ENCODE measurements around the gene SLFN12. TPM values are rescaled to one million over a fixed set of nuclear protein-coding genes. Genes with fewer than 3 reads are reported as not detected.
"Not testable (repeated sequence)": the region's sequence is repeated elsewhere in the genome, so short reads cannot be mapped to it uniquely, and the experiment has no call there.

SLFN12 gene
- total RNA-seq, 2 donors from 2014 or later = 10.4 to 13.5 TPM

- H3K4me1 Mint-ChIP-seq = peaks cover 34% of the 10 kb centered on the region
- H3K27me3 Mint-ChIP-seq = no peaks in the 10 kb centered on the region
- H3K27ac Mint-ChIP-seq = peak overlapping the region; percentile 95
- peak; percentile 93 for ATAC-seq (replicated peaks)
- no peaks in the 10 kb centered on the region for H3K36me3 Mint-ChIP-seq (ENCODE audit: low read depth)
- H3K4me3 Mint-ChIP-seq = peak overlapping the region; percentile 97
- H3K9me3 Mint-ChIP-seq = no peaks in the 10 kb centered on the region
These were observed 985 bp upstream of the SLFN12 start for GRCh38 chr17:35433075-35433894.

- H3K36me3 Mint-ChIP-seq (ENCODE audit: low read depth) = no peaks in the 10 kb centered on the region
- no peaks in the 10 kb centered on the region for H3K9me3 Mint-ChIP-seq
- H3K4me3 Mint-ChIP-seq = no peak overlapping the region
- no peak overlapping the region for H3K27ac Mint-ChIP-seq
- H3K4me1 Mint-ChIP-seq = peaks cover 36% of the 10 kb centered on the region
- no peaks in the 10 kb centered on the region for H3K27me3 Mint-ChIP-seq
- no peak for ATAC-seq (replicated peaks)
These were observed 2.6 kb downstream of the SLFN12 start for GRCh38 chr17:35429702-35430101.

- no peaks in the 10 kb centered on the region for H3K36me3 Mint-ChIP-seq (ENCODE audit: low read depth)
- H3K27ac Mint-ChIP-seq = no peak overlapping the region
- no peak overlapping the region for H3K4me3 Mint-ChIP-seq
- ATAC-seq (replicated peaks) = no peak
- H3K4me1 Mint-ChIP-seq = peaks cover 27% of the 10 kb centered on the region
- H3K27me3 Mint-ChIP-seq = no peaks in the 10 kb centered on the region
- no peaks in the 10 kb centered on the region for H3K9me3 Mint-ChIP-seq
These were observed 4.1 kb downstream of the SLFN12 start for GRCh38 chr17:35428229-35428628.

GRCh38 chr17:35423761-35424160, 8.5 kb downstream of the SLFN12 start:
- H3K4me3 Mint-ChIP-seq = no peak overlapping the region
- ATAC-seq (replicated peaks) = no peak
- peaks cover 20% of the 10 kb centered on the region for H3K36me3 Mint-ChIP-seq (ENCODE audit: low read depth)
- H3K9me3 Mint-ChIP-seq = no peaks in the 10 kb centered on the region
- peaks cover 6% of the 10 kb centered on the region for H3K4me1 Mint-ChIP-seq
- no peak overlapping the region for H3K27ac Mint-ChIP-seq
- H3K27me3 Mint-ChIP-seq = no peaks in the 10 kb centered on the region

- peaks cover 20% of the 10 kb centered on the region for H3K36me3 Mint-ChIP-seq (ENCODE audit: low read depth)
These were observed 11.2 kb downstream of the SLFN12 start for GRCh38 chr17:35421069-35421468.

GRCh38 chr17:35416659-35417058, 15.6 kb downstream of the SLFN12 start:
- H3K27ac Mint-ChIP-seq = no peak overlapping the region
- no peak overlapping the region for H3K4me3 Mint-ChIP-seq
- H3K27me3 Mint-ChIP-seq = no peaks in the 10 kb centered on the region
- peaks cover 4% of the 10 kb centered on the region for H3K4me1 Mint-ChIP-seq
- no peak for ATAC-seq (replicated peaks)
- no peaks in the 10 kb centered on the region for H3K9me3 Mint-ChIP-seq
- H3K36me3 Mint-ChIP-seq (ENCODE audit: low read depth) = peaks cover 36% of the 10 kb centered on the region

More at GRCh38 chr17:35421069-35421468, 11.2 kb downstream of the SLFN12 start:
- H3K9me3 Mint-ChIP-seq; H3K27ac Mint-ChIP-seq; H3K4me3 Mint-ChIP-seq; H3K4me1 Mint-ChIP-seq; H3K27me3 Mint-ChIP-seq; ATAC-seq (replicated peaks): not testable (repeated sequence)

- not testable (repeated sequence) for H3K27me3 Mint-ChIP-seq; ATAC-seq (replicated peaks); H3K4me3 Mint-ChIP-seq; H3K27ac Mint-ChIP-seq; H3K4me1 Mint-ChIP-seq; H3K9me3 Mint-ChIP-seq
- H3K36me3 Mint-ChIP-seq (ENCODE audit: low read depth) = peaks cover 50% of the 10 kb centered on the region
These were observed 17.6 kb downstream of the SLFN12 start for GRCh38 chr17:35414707-35415106.

- ATAC-seq (replicated peaks) = no peak
- no peaks in the 10 kb centered on the region for H3K27me3 Mint-ChIP-seq
- no peak overlapping the region for H3K4me3 Mint-ChIP-seq
- H3K9me3 Mint-ChIP-seq = no peaks in the 10 kb centered on the region
- peaks cover 4% of the 10 kb centered on the region for H3K4me1 Mint-ChIP-seq
- H3K36me3 Mint-ChIP-seq (ENCODE audit: low read depth) = peaks cover 45% of the 10 kb centered on the region
- no peak overlapping the region for H3K27ac Mint-ChIP-seq
These were observed 18.1 kb downstream of the SLFN12 start for GRCh38 chr17:35414247-35414646.

GRCh38 chr17:35407531-35407930, 24.8 kb downstream of the SLFN12 start:
- H3K4me1 Mint-ChIP-seq = no peaks in the 10 kb centered on the region
- no peaks in the 10 kb centered on the region for H3K9me3 Mint-ChIP-seq
- H3K36me3 Mint-ChIP-seq (ENCODE audit: low read depth) = peaks cover 15% of the 10 kb centered on the region
- ATAC-seq (replicated peaks) = no peak
- no peak overlapping the region for H3K4me3 Mint-ChIP-seq
- H3K27me3 Mint-ChIP-seq = no peaks in the 10 kb centered on the region
- no peak overlapping the region for H3K27ac Mint-ChIP-seq

GRCh38 chr17:35406568-35406967, 25.7 kb downstream of the SLFN12 start:
- no peak overlapping the region for H3K27ac Mint-ChIP-seq
- no peak overlapping the region for H3K4me3 Mint-ChIP-seq
- no peaks in the 10 kb centered on the region for H3K9me3 Mint-ChIP-seq
- H3K4me1 Mint-ChIP-seq = no peaks in the 10 kb centered on the region
- no peaks in the 10 kb centered on the region for H3K27me3 Mint-ChIP-seq
- peaks cover 14% of the 10 kb centered on the region for H3K36me3 Mint-ChIP-seq (ENCODE audit: low read depth)
- no peak for ATAC-seq (replicated peaks)

- Mint-ChIP-seq H3K9me3 (no peaks in the 10 kb centered on the region), H3K27ac (no peak overlapping the region), H3K27me3 (no peaks in the 10 kb centered on the region), H3K36me3 (ENCODE audit: low read depth) (no peaks in the 10 kb centered on the region), H3K4me3 (no peak overlapping the region), H3K4me1 (no peaks in the 10 kb centered on the region)
- ATAC-seq (replicated peaks) = peak; percentile 72
These were observed 27.9 kb downstream of the SLFN12 start for GRCh38 chr17:35404360-35404759.

- H3K27me3 Mint-ChIP-seq; H3K36me3 Mint-ChIP-seq (ENCODE audit: low read depth); H3K9me3 Mint-ChIP-seq; H3K4me1 Mint-ChIP-seq; H3K4me3 Mint-ChIP-seq; ATAC-seq (replicated peaks); H3K27ac Mint-ChIP-seq: not testable (repeated sequence)
These were observed 38.5 kb downstream of the SLFN12 start for GRCh38 chr17:35393783-35394182.

- H3K27ac Mint-ChIP-seq = no peak overlapping the region
- peaks cover 4% of the 10 kb centered on the region for H3K4me1 Mint-ChIP-seq
- no peaks in the 10 kb centered on the region for H3K9me3 Mint-ChIP-seq
- no peak for ATAC-seq (replicated peaks)
- H3K36me3 Mint-ChIP-seq (ENCODE audit: low read depth) = no peaks in the 10 kb centered on the region
- no peaks in the 10 kb centered on the region for H3K27me3 Mint-ChIP-seq
- H3K4me3 Mint-ChIP-seq = no peak overlapping the region
These were observed 41.6 kb downstream of the SLFN12 start for GRCh38 chr17:35390663-35391062.

- Mint-ChIP-seq H3K9me3 (no peaks in the 10 kb centered on the region), H3K27me3 (no peaks in the 10 kb centered on the region), H3K4me1 (peaks cover 4% of the 10 kb centered on the region), H3K4me3 (no peak overlapping the region), H3K27ac (no peak overlapping the region), H3K36me3 (ENCODE audit: low read depth) (no peaks in the 10 kb centered on the region)
- no peak for ATAC-seq (replicated peaks)
These were observed 42.1 kb downstream of the SLFN12 start for GRCh38 chr17:35390156-35390555.

- H3K4me3 Mint-ChIP-seq = no peak overlapping the region
- no peaks in the 10 kb centered on the region for H3K36me3 Mint-ChIP-seq (ENCODE audit: low read depth)
- H3K4me1 Mint-ChIP-seq = no peaks in the 10 kb centered on the region
- no peak overlapping the region for H3K27ac Mint-ChIP-seq
- H3K27me3 Mint-ChIP-seq = no peaks in the 10 kb centered on the region
- no peaks in the 10 kb centered on the region for H3K9me3 Mint-ChIP-seq
- ATAC-seq (replicated peaks) = no peak
These were observed 44.8 kb downstream of the SLFN12 start for GRCh38 chr17:35387496-35387895.

All from activated T-helper 17 cell treated with anti-CD3 and anti-CD28 coated beads, Interleukin-2, amount 50 U/mL, for 72 hours (primary cell).